GM12878 (cell line): ENCODE measurements around the gene CEACAM21.

Experiments used
- BHLHE40 ChIP-seq, 2 experiments: fragments of 450-650 bp in 1 of 2; IDR thresholded peaks; 2 replicates each; pipeline ENCODE4 v1.6.1; 2011 to 2017; ENCODE audit warnings: low read depth in 2 of 2, borderline replicate concordance in 1 of 2, improper control_type of control experiment in 1 of 2, low read length in 1 of 2, mild to moderate bottlenecking in 1 of 2
- CEBPB ChIP-seq, 2 experiments: fragments of 150-350 bp in 1 of 2; IDR thresholded peaks; 2 replicates each; pipeline ENCODE4 v1.6.1; 2012 to 2014; ENCODE audit warnings: low read depth in 2 of 2, low read length in 2 of 2, borderline replicate concordance in 1 of 2, inconsistent platforms in 1 of 2
- CTCF ChIP-seq, 3 experiments: IDR thresholded peaks in 2 of 3; conservative IDR thresholded peaks in 1 of 3; 2 replicates each; pipeline ENCODE4 v1.5.1; 2011; ENCODE audit warnings: low read depth in 3 of 3, low read length in 3 of 3, mild to moderate bottlenecking in 3 of 3, control low read depth in 2 of 3, moderate library complexity in 2 of 3, inconsistent platforms in 1 of 3, mixed read lengths in 1 of 3; ENCODE audit not compliant: control insufficient read depth in 2 of 3, insufficient read depth in 1 of 3; ENCODE audit errors: extremely low read depth in 1 of 3
- MXI1 ChIP-seq: fragments of 150-350 bp; IDR thresholded peaks from 2 replicates; pipeline ENCODE4 v1.6.1; 2011; ENCODE audit warnings: low read depth, mild to moderate bottlenecking, inconsistent platforms, low read length, improper control_type of control experiment
- PML ChIP-seq: IDR thresholded peaks from 2 replicates; pipeline ENCODE4 v1.6.1; 2012; ENCODE audit warnings: low read length, inconsistent platforms
- RAD21 ChIP-seq: IDR thresholded peaks from 2 replicates; pipeline ENCODE4 v1.6.1; 2011; ENCODE audit warnings: mild to moderate bottlenecking, low read depth, low read length, moderate library complexity; ENCODE audit not compliant: insufficient read depth
- RAD51 ChIP-seq: fragments of 450-650 bp; IDR thresholded peaks from 2 replicates; pipeline ENCODE4 v1.6.1; 2016; ENCODE audit warnings: moderate library complexity, mild to moderate bottlenecking, inconsistent platforms
- SMC3 ChIP-seq: IDR thresholded peaks from 2 replicates; pipeline ENCODE4 v1.6.1; 2011; ENCODE audit warnings: low read length, improper control_type of control experiment, borderline replicate concordance
- SUPT20H ChIP-seq: IDR thresholded peaks from 2 replicates; pipeline ENCODE4 v1.6.1; 2011; ENCODE audit warnings: low read depth, mild to moderate bottlenecking, low read length, moderate library complexity, borderline replicate concordance; ENCODE audit not compliant: control insufficient read depth
- WRNIP1 ChIP-seq: IDR thresholded peaks from 2 replicates; pipeline ENCODE4 v1.6.1; 2011; ENCODE audit warnings: low read depth, low read length, improper control_type of control experiment, borderline replicate concordance
- ZNF274 ChIP-seq: IDR thresholded peaks from one replicate; pipeline ENCODE4 v1.8.0; 2011; ENCODE audit not compliant: insufficient read length, insufficient read depth

- TF ChIP-seq BHLHE40 (IDR thresholded peaks at IDR 0.05; ENCODE audit: borderline replicate concordance in 1 of 2, low read depth in 2 of 2, low read length in 1 of 2) (no peak), SMC3 (no peak), CTCF (IDR thresholded peaks at IDR 0.05 in 2 of 3, conservative IDR thresholded peaks at IDR 0.05 in 1 of 3; ENCODE audit: control insufficient read depth in 2 of 3, extremely low read depth in 1 of 3, insufficient read depth in 1 of 3, low read depth in 3 of 3, low read length in 3 of 3) (no peak), CEBPB (IDR thresholded peaks at IDR 0.05; ENCODE audit: borderline replicate concordance in 1 of 2, low read depth in 2 of 2, low read length in 2 of 2) (no peak), MXI1 (no peak), ZNF274 (no peak), PML (no peak), SUPT20H (no peak), RAD21 (no peak), RAD51 (no peak), WRNIP1 (no peak)
Measured at GRCh38 chr19:41563854-41564514, 12.0 kb upstream of the CEACAM21 start.
